ENCODE results near the gene DOK7.

- TF ChIP-seq CTCF (IDR thresholded peaks at IDR 0.05 in 4 of 5, conservative IDR thresholded peaks at IDR 0.05 in 1 of 5): no peak
- no peak for TF ChIP-seq POLR2A (IDR thresholded peaks at IDR 0.05)
Observed at GRCh38 chr4:3426465-3427133, 36.5 kb upstream of the DOK7 start.
